ENCODE data around the gene BEGAIN.

- TF ChIP-seq MYC (IDR thresholded peaks at IDR 0.05; ENCODE audit: low read depth, low read length) (no peak), CTCF (IDR thresholded peaks at IDR 0.05; ENCODE audit: low read depth, low read length) (no peak), POLR2A (IDR thresholded peaks at IDR 0.05; ENCODE audit: extremely low read depth, insufficient read length) (no peak)
Observed at GRCh38 chr14:100629696-100630095, 42.5 kb upstream of the BEGAIN start.

Data from NB4 (cell line).